ENCODE results near the gene LDB3.

GRCh38 chr10:86749854-86750253, 81.5 kb downstream of the LDB3 start:
- TF ChIP-seq POLR2A (IDR thresholded peaks at IDR 0.05; ENCODE audit: low read depth, low read length) (no peak), CTCF (conservative IDR thresholded peaks at IDR 0.05; ENCODE audit: low read depth, low read length) (no peak), MXI1 (IDR thresholded peaks at IDR 0.05; ENCODE audit: borderline replicate concordance, low read depth, low read length) (no peak), ELK1 (IDR thresholded peaks at IDR 0.05; ENCODE audit: borderline replicate concordance, low read depth, low read length) (no peak), CEBPB (IDR thresholded peaks at IDR 0.05; ENCODE audit: low read depth, low read length) (peak; percentile 26; the same call in 1 of the 2 replicates), RAD21 (IDR thresholded peaks at IDR 0.05; ENCODE audit: low read length) (no peak), RCOR1 (IDR thresholded peaks at IDR 0.05; ENCODE audit: insufficient replicate concordance, low read length) (no peak)

Measured in IMR-90 (cell line).